ENCODE results near the gene KRTAP10-7. TPM values are rescaled to one million over a fixed set of nuclear protein-coding genes. Genes with fewer than 3 reads are reported as not detected.
A peak's percentile ranks its signal among the peaks of the same experiment; 100 is the strongest.

Gene KRTAP10-7
- total and polyA plus RNA-seq, 8 donors = not detected

DNA sequence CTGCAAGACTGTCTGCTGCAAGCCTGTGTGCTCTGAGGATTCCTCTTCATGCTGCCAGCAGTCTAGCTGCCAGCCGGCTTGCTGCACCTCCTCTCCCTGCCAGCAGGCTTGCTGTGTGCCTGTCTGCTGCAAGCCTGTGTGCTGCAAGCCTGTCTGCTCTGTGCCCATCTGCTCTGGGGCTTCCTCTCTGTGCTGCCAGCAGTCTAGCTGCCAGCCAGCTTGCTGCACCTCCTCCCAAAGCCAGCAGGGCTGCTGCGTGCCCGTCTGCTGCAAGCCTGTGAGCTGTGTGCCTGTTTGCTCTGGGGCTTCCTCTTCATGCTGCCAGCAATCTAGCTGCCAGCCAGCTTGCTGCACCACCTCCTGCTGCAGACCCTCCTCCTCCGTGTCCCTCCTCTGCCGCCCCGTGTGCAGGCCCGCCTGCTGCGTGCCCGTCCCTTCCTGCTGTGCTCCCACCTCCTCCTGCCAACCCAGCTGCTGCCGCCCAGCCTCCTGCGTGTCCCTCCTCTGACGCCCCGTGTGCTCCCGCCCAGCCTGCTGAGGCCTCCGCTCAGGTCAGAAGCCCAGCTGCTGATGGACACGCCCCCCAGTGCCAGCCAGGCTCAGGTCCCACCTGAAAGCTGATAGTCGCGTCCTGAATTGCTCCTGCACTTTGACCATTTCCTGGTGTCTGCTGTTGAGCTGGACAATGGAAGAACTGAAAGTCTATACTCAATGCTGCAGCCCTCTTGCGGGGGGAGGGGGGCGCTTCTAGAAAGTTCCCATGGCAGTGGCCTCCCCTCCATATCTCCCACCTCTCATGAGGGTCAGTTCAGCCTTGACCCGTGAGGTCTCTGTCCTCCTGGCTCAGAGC, 25.7 kb upstream of the KRTAP10-7 start:
- DNase-seq = peak; percentile 48 to 62

DNA sequence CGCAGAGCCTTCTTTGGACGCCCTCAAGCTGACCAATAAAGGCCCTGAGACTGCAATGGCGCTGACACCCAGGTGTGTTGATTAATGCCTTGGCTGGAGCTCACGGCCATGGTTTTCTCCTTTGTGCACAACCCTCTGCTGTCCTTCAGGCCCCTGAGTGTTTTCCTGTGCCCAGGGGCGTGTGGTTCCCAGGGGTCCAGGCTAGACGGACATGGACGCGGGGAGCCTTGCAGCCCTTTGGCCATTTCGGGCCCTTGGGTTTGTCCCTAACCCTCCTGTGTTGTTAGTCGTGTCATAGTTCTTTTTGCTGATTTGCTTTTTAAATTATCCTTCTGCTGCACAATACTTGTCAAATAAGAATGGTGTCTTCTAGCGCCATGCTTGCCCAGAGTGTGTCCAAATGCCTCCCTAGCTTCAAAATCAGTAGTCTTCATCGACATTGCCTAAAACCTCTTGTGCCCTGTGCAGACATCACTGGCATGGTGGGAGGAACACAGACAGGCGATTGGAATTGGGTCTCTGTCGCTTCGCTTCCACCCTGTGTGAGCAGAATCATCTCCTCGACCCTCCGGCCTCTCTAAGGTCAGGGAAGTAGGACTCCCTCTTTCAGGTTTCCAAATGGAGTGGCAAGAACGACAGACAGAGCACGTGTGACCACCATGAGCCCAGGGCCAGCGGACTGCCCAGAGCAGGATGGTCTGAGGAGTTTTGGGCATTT, 24.9 kb upstream of the KRTAP10-7 start:
- DNase-seq = no peak
- 84 to 90% (median 88%) methylated on average over 20 of the region's 20 CpGs for WGBS, 5 donors
- intact Hi-C loops (cut with DNase I; ENCODE audit: low total_unique reads) = no loop called here
- TF ChIP-seq POLR2A (IDR thresholded peaks at IDR 0.05) (no peak), EP300 (IDR thresholded peaks at IDR 0.05) (no peak), POLR2AphosphoS5 (IDR thresholded peaks at IDR 0.05) (no peak)
- TF ChIP-seq, protein P1, sequence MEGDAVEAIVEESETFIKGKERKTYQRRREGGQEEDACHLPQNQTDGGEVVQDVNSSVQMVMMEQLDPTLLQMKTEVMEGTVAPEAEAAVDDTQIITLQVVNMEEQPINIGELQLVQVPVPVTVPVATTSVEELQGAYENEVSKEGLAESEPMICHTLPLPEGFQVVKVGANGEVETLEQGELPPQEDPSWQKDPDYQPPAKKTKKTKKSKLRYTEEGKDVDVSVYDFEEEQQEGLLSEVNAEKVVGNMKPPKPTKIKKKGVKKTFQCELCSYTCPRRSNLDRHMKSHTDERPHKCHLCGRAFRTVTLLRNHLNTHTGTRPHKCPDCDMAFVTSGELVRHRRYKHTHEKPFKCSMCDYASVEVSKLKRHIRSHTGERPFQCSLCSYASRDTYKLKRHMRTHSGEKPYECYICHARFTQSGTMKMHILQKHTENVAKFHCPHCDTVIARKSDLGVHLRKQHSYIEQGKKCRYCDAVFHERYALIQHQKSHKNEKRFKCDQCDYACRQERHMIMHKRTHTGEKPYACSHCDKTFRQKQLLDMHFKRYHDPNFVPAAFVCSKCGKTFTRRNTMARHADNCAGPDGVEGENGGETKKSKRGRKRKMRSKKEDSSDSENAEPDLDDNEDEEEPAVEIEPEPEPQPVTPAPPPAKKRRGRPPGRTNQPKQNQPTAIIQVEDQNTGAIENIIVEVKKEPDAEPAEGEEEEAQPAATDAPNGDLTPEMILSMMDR (IDR thresholded peaks at IDR 0.05) = no peak
- H3K4me3 ChIP-seq = no peak overlapping the region
- H3K36me3 ChIP-seq = no peaks in the 10 kb centered on the region
- peaks cover 0 to 47% (median 5%) of the 10 kb centered on the region in 3 donors for H3K27me3 ChIP-seq
- H3K9me3 ChIP-seq = peaks cover 0 to 32% (median 31%) of the 10 kb centered on the region in 4 donors
- H3K27ac ChIP-seq = no peak overlapping the region
- H3K4me1 ChIP-seq = peaks cover 0 to 19% (median 10%) of the 10 kb centered on the region in 4 donors

More for the DNA sequence above, 25.7 kb upstream of the KRTAP10-7 start:
- peaks cover 0 to 19% (median 10%) of the 10 kb centered on the region in 4 donors for H3K4me1 ChIP-seq
- TF ChIP-seq POLR2A (IDR thresholded peaks at IDR 0.05) (no peak), EP300 (IDR thresholded peaks at IDR 0.05) (no peak), POLR2AphosphoS5 (IDR thresholded peaks at IDR 0.05) (no peak)
- TF ChIP-seq, protein P1 (IDR thresholded peaks at IDR 0.05) = peak in 1 of 7 experiments; percentile 7
- no peak overlapping the region for H3K27ac ChIP-seq
- 16 to 36% (median 19%) methylated on average over 17 to 21 of the region's 21 CpGs for WGBS, 5 donors
- no peak overlapping the region for H3K4me3 ChIP-seq
- intact Hi-C loops (cut with DNase I; ENCODE audit: low total_unique reads) = no loop called here
- H3K9me3 ChIP-seq = peaks cover 0 to 29% (median 26%) of the 10 kb centered on the region in 4 donors
- peaks cover 0 to 45% (median 5%) of the 10 kb centered on the region in 3 donors for H3K27me3 ChIP-seq
- H3K36me3 ChIP-seq = no peaks in the 10 kb centered on the region

DNA sequence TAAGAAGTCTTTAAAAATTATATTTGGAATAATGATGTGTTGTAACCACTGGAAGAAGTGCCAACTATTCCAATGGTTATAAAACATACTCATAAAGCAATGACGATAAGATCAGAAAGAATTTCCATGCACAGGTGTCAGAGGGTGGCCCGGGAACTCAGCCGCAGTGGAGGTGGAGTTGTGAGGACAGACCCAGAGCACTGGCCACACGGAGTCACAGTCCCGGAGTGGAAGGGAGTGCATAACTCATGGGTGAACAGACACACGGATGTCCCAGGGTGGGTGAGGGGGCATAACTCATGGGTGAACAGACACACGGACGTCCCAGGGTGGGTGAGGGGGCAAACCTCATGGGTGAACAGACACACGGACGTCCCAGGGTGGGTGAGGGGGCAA, 24.4 kb upstream of the KRTAP10-7 start:
- H3K4me1 ChIP-seq = peaks cover 0 to 19% (median 10%) of the 10 kb centered on the region in 4 donors
- TF ChIP-seq, protein P1 (IDR thresholded peaks at IDR 0.05) = no peak
- TF ChIP-seq POLR2A (IDR thresholded peaks at IDR 0.05) (no peak), POLR2AphosphoS5 (IDR thresholded peaks at IDR 0.05) (no peak), EP300 (IDR thresholded peaks at IDR 0.05) (no peak)
- H3K4me3 ChIP-seq = no peak overlapping the region
- no peak for DNase-seq
- peaks cover 0 to 38% (median 32%) of the 10 kb centered on the region in 4 donors for H3K9me3 ChIP-seq
- intact Hi-C loops (cut with DNase I; ENCODE audit: low total_unique reads) = no loop called here
- H3K27ac ChIP-seq = no peak overlapping the region
- H3K27me3 ChIP-seq = peaks cover 0 to 47% (median 5%) of the 10 kb centered on the region in 3 donors
- 81 to 94% (median 87%) methylated on average over 10 of the region's 10 CpGs for WGBS, 5 donors
- H3K36me3 ChIP-seq = no peaks in the 10 kb centered on the region

DNA sequence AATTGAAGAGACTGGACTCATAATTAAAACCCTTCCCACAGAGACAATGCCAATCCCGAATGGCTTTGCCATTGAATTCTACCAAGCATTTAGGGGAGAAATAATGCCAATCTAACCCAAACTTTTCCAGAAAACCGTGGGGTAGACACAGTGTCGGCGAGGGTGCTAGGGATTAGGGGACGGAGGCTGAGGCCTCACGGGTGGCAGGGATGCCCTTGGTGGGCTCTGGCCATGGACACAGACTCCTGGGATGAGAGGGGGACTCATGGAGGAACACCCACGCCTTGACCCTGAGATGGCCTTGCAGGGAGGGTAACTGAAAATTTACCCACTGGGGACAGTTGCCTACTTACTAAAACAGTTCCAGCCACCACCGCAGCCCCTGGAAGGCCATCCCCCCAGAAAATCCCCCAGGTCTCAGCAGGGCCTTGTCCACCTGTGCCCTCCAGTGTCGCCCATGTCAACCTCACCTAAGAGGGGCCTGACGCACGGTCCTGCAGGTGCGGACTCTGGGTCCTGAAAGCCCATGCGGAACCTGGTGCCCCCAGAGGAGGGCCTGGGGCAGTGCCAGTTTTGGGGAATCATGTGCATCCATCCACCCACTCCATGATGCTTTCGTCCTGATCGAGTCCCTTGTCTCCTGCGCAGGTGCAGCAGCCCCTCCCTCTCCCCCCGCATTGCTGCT, 21.9 kb upstream of the KRTAP10-7 start:
- Histone ChIP-seq H3K9me3 (peaks cover 0 to 46% (median 34%) of the 10 kb centered on the region in 4 donors), H3K27ac (no peak overlapping the region), H3K4me1 (peaks cover 0 to 14% (median 10%) of the 10 kb centered on the region in 4 donors), H3K27me3 (peaks cover 0 to 44% (median 5%) of the 10 kb centered on the region in 3 donors), H3K36me3 (no peaks in the 10 kb centered on the region), H3K4me3 (no peak overlapping the region)
- 90 to 95% (median 93%) methylated on average over 16 to 17 of the region's 17 CpGs for WGBS, 5 donors
- intact Hi-C loops (cut with DNase I; ENCODE audit: low total_unique reads) = no loop called here
- DNase-seq = no peak
- no peak for TF ChIP-seq EP300 (IDR thresholded peaks at IDR 0.05)
- TF ChIP-seq POLR2AphosphoS5 (IDR thresholded peaks at IDR 0.05) = no peak
- TF ChIP-seq, protein P1 (IDR thresholded peaks at IDR 0.05) = no peak
- TF ChIP-seq POLR2A (IDR thresholded peaks at IDR 0.05) = no peak
